BE2C (cell line): ENCODE results near the gene PCNX4.

Source experiments
- DNase-seq: peaks from one replicate; pipeline ENCODE4 v3.0.0-alpha.2; 2020
- H3K27me3 ChIP-seq: fragments of 250-450 bp; sonication (Bioruptor Pico); 2 replicates; pipeline ENCODE4 v1.5.1; 2020; ENCODE audit warnings: mild to moderate bottlenecking
- H3K36me3 ChIP-seq: fragments of 250-450 bp; sonication (Bioruptor Pico); 2 replicates; pipeline ENCODE4 v1.5.1; 2020; ENCODE audit warnings: mild to moderate bottlenecking
- H3K4me1 ChIP-seq: fragments of 250-450 bp; sonication (Bioruptor Pico); 2 replicates; pipeline ENCODE4 v1.5.1; 2020
- H3K4me3 ChIP-seq: 2 replicates; pipeline ENCODE4 v1.5.1; 2011; ENCODE audit warnings: low read depth, low read length
- H3K9me3 ChIP-seq: fragments of 250-450 bp; sonication (Bioruptor Pico); 2 replicates; pipeline ENCODE4 v1.5.1; 2020
- TF ChIP-seq, protein P1 (sequence below): IDR thresholded peaks from 2 replicates; pipeline ENCODE4 v1.5.1; 2012; ENCODE audit warnings: mild to moderate bottlenecking, low read depth, low read length

Gene PCNX4

DNA sequence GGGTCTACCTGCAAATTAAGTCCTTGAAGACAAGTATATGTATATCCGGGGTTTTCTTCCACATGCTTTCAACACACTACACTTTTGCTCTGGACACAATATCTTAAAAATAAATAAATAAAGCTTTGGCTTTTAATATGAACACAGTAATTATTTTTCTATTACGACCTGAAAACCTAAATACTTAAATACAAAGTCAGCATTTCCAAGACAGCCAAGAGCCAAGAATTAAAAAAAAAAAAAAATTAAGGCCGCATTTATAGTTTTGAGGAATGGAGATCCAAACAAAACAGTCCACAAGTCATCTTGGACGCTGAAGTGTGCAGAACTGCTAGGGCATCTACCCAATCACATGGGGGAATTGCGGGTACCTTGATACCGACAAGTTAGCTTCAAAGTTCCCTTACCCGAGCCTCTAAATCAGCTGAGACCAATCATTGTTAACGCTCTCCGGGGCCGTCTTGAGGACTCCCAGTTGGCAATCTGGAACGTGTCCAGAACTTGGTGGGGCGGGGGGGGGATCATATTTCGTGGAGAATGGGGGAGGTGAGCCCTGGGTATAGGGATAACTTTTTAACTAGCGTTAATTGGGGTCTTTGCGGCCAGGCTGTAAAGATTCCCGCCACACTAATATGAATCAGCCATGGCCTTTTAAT lies 731 bp upstream of the PCNX4 start:
- Histone ChIP-seq H3K4me3 (peak overlapping the region; percentile 77), H3K36me3 (no peaks in the 10 kb centered on the region), H3K27me3 (no peaks in the 10 kb centered on the region), H3K9me3 (no peaks in the 10 kb centered on the region), H3K4me1 (peaks cover 18% of the 10 kb centered on the region)
- DNase-seq: peak; percentile 14
- TF ChIP-seq, protein P1, sequence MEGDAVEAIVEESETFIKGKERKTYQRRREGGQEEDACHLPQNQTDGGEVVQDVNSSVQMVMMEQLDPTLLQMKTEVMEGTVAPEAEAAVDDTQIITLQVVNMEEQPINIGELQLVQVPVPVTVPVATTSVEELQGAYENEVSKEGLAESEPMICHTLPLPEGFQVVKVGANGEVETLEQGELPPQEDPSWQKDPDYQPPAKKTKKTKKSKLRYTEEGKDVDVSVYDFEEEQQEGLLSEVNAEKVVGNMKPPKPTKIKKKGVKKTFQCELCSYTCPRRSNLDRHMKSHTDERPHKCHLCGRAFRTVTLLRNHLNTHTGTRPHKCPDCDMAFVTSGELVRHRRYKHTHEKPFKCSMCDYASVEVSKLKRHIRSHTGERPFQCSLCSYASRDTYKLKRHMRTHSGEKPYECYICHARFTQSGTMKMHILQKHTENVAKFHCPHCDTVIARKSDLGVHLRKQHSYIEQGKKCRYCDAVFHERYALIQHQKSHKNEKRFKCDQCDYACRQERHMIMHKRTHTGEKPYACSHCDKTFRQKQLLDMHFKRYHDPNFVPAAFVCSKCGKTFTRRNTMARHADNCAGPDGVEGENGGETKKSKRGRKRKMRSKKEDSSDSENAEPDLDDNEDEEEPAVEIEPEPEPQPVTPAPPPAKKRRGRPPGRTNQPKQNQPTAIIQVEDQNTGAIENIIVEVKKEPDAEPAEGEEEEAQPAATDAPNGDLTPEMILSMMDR: no peak

DNA sequence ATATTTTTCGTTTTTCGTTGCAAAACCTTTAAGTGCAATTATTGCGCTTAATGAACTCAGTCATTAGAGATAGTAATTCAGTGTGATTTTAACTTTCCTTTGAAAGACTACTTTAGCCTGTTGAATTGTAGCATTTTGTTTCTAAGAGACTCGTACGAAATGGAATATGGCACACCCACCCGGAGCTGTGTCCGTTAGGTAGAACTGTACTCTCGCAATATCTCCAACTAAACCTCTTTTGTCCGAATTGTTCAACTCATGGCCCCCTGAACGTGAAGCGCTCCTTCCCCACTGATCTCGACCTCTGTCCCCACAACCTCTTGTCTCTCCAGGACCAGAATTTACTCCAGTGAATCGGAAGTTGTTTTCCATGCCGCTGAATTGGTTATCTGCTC lies 800 bp downstream of the PCNX4 start:
- H3K36me3 ChIP-seq: 0 out of 2 replicates have a peak, but pooled peaks cover 5% of the 10 kb centered on the region
- H3K27me3 ChIP-seq: no peaks in the 10 kb centered on the region
- H3K4me3 ChIP-seq: peak overlapping the region; percentile 77
- TF ChIP-seq, protein P1: no peak
- peak; percentile 12 for DNase-seq
- H3K9me3 ChIP-seq: no peaks in the 10 kb centered on the region
- peaks cover 9% of the 10 kb centered on the region for H3K4me1 ChIP-seq

DNA sequence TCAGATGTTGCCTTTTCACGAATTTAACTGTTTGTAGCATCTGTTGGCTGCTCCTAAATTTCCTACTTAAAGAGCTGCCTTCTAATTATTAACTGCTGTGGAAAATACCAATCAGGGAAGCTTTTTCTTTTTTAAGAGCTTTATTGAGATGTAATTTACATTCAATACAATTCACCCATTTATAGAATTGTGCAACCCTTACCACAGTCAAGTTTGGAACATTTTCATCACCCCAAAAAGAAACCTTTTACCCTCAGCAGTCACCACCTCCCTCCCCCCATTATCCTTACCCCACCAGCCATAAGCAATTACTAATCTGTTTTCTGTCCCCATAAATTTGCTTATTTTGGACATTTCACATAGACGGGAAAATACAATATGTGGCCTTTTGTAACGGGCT lies 1.4 kb downstream of the PCNX4 start:
- Histone ChIP-seq H3K27me3 (no peaks in the 10 kb centered on the region), H3K4me3 (peak overlapping the region; percentile 77), H3K9me3 (no peaks in the 10 kb centered on the region), H3K36me3 (peaks cover 10% of the 10 kb centered on the region), H3K4me1 (peaks cover 7% of the 10 kb centered on the region)
- DNase-seq: no peak
- TF ChIP-seq, protein P1: no peak

GRCh38 chr14:60093606-60094005 lies 1.9 kb downstream of the PCNX4 start:
- no peak for DNase-seq
- H3K4me3 ChIP-seq: peak overlapping the region; percentile 77

GRCh38 chr14:60094306-60094897 lies 2.7 kb downstream of the PCNX4 start:
- TF ChIP-seq, protein P1: no peak
- no peak for DNase-seq
- Histone ChIP-seq H3K36me3 (peaks cover 15% of the 10 kb centered on the region), H3K27me3 (no peaks in the 10 kb centered on the region), H3K4me3 (peak overlapping the region; percentile 77), H3K9me3 (no peaks in the 10 kb centered on the region), H3K4me1 (peaks cover 4% of the 10 kb centered on the region; the same call in 1 of the 2 replicates)

More at GRCh38 chr14:60093606-60094005, 1.9 kb downstream of the PCNX4 start:
- TF ChIP-seq, protein P1: no peak
- Histone ChIP-seq H3K36me3 (peaks cover 15% of the 10 kb centered on the region), H3K4me1 (peaks cover 5% of the 10 kb centered on the region), H3K27me3 (no peaks in the 10 kb centered on the region), H3K9me3 (no peaks in the 10 kb centered on the region)

GRCh38 chr14:60095231-60095630 lies 3.5 kb downstream of the PCNX4 start:
- DNase-seq: no peak
- Histone ChIP-seq H3K4me1 (peaks cover 4% of the 10 kb centered on the region; the same call in 1 of the 2 replicates), H3K9me3 (no peaks in the 10 kb centered on the region), H3K27me3 (no peaks in the 10 kb centered on the region), H3K36me3 (peaks cover 20% of the 10 kb centered on the region), H3K4me3 (no peak overlapping the region)
- TF ChIP-seq, protein P1: no peak
